D341Med (cell line): ENCODE data around the gene CCDC201.

Experiments
- DNase-seq: peaks from one replicate; pipeline ENCODE4 v3.0.0; 2012; ENCODE audit warnings: low spot score

Gene CCDC201, protein sequence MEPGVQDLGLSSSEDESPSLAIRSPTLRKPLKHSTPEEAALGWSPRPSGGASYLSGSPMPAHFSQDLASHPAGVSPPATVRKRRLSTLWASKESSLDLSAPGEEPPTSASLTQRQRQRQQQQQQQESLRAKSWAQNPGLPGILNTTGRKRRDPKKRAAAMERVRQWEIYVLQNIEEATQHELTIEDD

DNA sequence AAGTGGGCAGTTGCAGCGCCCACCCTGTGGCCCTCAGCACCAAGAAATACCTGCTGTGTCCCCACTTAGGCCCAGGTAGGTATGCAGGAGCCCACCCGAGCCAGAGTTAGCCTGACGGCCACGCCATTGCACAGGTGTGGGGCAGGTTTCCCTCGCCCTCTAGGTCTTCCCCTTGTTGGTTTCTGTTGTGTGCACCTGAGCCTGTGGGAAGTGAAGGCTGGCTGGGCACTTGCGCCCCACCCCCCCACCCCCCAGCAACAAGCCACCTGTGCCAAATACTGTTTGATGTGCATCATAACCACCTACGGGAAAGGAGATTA, at the start of gene CCDC201:
TSS of gene CCDC201 (minus strand) at position 48 of the 320 bp plus-strand sequence. CDS start 75 bp downstream, outside the sequence.
- DNase-seq: no peak

DNA sequence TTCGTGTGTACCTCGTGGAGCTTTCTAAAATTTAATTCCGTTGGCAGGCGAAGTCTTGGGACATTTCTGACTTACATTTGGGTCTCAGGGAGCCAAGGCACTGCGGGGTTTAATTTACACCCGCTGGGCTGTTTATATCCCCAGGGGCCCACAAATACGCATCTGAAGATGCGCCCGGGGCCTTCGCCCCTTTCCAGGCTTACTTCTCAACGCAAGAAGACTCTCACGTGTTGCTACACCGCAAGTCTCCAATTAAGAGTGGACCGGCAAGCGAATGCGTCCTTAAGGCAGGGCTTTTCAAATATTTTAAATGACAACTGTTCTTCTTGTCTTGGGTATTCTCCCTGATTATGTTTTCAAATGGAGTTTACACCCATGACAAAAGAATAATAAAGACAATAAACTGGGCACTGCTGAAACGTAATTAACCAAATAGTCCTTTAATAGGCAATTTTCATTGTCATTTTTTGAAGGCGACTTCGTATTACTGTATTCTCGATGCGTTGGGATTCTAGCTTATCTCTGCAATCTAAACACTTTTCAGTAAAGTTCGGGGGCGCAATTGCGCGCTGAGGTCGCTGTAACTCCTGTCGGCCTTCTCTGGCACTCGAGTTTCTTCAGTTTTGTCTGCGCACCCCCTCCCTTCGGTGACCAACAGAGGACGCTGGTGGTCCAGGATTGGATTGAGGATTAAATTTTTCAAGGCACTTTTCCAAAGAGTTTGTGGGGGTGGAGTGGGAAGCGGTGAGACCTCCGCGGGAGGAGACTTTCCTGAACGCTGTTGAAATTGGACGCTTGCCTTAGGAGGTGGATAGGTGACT, 49.0 kb upstream of the CCDC201 start:
- DNase-seq: no peak

DNA sequence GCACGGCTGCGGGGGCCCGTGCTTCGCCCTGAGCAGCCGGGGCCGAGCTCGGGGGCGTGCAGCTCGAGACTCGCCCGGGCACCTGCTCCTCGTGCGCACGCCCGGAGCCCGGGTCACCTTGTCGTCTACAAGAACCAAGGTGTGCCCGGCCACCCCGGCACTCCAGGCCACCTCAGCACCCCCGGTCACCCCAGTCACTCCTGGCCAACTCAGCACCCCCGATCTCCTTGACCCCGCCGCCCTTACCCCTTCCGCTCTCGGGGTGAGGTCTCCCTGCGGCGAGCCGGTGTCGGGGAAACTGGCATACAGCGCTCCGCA, 48.5 kb upstream of the CCDC201 start:
- no peak for DNase-seq

DNA sequence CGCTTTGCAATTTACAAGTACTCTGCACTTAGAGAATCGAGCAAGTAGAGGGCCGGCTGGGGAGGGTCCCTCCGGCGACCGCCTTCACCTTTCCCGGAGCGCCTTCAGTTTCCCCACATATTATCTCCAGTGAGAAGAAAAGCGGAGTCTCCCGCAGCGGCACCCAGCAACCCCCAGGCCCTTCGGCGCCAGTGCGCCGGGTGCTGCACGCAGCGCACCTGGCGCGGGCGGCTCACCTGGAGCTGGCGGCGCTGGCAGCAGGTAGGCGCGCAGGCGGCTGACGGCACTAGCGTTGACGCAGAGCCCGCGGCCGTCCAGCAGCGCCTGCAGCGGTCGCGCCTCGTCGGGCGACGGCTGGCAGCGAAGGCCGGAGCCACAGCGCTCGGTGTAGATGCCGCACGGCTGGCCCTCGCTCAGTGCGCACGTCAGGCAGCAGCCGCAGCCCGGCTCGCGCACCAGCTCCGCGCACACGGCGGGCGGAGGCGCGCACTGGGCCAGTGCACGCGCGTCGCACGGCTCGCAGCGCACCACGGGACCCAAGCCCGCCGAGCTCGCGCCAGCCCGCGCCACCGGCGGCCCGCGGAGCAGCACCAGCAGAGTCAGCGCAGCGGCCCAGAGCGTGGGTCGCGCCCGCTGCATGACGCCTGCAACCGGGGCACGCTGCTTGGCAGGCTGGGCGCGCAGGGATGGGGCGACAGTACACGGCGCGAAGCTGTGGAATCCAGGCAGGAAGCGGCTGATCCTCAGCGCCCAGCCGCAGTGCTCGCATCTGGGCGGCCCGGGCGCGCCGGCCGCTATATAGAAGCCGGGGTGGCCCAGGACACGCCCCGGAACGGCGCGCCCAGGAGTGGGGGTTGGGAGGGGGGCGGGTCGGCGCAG, 47.9 kb upstream of the CCDC201 start, which contains the start of gene IGFBP3:
TSS of gene IGFBP3 (minus strand) at position 771 of the 879 bp plus-strand sequence. CDS start at position 639, 132 bp downstream.
- peak; percentile 74 for DNase-seq

DNA sequence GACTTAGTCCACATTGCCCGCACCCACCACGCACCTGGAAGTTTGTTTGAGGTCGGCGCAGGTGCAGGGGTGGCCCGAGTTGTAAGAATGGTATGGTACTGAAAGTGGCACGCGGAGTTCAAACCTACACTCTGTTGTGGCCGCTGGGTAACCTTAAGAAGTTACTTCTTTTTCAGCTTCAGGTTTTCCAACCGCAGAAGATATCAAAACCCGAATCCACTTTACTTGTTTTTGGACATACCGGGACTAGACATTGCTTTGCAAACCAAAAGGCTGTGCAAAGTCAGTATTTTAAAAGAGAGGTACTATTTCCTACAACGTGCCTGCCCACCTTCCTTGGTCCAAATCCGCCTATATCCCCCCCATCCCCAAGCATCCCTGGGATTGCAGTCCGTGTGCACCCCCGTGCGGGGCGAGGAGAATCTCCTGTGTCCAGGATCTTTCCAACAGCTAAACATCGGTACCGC, 47.1 kb upstream of the CCDC201 start:
- no peak for DNase-seq

DNA sequence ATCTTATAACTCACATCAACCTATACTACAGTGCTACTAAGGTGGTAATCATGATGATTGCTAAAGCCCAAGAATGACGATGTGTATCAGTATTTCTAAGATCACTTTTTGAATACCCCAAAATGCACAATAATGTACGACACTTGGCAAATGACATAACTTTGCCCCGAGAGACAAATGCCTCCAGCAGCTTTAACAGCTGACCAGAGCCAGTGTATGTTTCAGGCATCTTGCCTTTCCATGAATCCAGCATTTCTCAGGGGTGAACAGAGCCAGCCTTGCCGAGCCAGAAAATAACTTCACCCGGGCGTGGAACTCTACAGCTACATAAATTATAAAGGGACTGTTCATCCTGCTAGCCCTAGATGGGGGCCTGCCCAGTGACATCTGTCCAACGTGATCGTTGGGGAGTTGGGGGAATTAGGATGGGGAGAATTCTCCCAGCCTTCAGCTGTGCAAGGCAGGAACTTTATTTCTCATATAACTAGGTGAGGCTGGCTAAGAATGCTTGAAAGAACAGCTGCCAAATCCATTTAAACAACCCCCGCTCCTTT, 46.4 kb upstream of the CCDC201 start:
- DNase-seq: no peak

DNA sequence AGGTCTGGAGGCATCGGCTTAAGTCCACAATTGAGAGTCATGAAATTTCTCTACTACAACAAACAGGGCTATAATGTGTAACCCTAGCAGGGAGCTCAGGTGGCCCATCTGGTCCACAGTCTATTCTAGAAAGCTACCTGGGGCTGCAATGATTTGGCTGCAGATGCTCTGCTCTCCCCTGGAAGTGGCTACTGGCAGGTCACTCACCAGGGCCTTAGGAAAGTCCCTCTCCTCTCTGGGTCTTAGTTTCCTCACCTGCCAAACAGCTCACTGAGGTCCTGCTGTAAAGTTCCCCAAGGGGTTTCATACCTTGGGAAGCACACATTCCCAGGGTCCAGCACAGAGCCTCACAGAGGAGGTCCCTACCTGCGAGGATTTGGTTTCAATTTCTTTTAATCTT, 45.7 kb upstream of the CCDC201 start:
- DNase-seq: no peak

DNA sequence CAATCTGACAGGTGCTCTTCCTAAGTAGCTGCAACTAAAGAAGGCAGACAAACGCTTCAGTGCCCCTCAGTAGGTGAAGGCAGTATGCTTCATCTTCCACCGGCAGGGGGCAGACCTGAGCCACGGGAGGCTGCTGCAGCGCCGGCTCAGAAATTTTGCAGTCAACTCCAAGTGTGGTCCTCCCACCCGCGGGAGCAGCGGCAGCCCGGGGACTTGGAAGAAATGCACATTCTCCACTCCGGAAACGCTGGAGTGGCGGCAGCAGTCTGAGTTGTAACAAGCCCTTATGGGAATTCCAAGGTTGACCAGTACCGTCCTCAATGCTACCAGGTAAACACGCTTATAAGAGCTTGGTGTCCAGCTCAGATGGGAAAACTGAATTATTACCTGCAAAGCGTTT, 44.8 kb upstream of the CCDC201 start:
- DNase-seq: peak; percentile 86

DNA sequence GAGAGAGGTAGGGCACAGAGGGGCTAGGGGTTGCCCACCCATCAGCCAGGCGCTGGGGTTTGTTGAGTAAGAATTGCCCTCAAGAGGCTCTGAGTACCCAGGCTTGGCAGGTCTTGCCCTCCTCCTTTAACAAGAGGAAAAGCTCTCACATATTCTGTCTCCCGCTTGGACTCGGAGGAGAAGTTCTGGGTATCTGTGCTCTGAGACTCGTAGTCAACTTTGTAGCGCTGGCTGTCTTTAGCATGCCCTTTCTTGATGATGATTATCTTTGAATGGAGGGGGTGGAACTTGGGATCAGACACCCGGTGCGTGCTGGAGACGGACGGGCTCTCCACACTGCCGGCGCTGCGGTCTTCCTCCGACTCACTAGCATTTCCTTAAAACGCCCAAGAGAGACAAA, 44.2 kb upstream of the CCDC201 start:
- no peak for DNase-seq

DNA sequence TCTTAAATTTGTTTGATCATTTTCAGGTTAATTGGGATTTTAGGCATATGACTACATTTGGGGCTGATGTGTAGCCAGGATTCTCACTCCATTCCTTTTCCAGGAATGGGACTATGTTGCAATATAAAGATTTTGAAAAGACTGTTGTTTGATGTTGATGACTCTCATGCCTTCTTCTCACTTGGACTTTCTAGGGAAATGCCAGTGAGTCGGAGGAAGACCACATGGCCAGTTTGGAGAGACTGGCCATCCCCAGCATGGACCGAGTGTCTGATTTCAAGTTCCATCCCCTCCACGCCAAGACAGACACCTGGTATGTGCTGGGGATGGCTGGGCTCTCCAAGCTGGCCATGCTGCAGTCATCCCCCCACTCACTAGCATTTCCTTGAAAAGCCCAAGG, 42.7 kb upstream of the CCDC201 start:
- DNase-seq: no peak

DNA sequence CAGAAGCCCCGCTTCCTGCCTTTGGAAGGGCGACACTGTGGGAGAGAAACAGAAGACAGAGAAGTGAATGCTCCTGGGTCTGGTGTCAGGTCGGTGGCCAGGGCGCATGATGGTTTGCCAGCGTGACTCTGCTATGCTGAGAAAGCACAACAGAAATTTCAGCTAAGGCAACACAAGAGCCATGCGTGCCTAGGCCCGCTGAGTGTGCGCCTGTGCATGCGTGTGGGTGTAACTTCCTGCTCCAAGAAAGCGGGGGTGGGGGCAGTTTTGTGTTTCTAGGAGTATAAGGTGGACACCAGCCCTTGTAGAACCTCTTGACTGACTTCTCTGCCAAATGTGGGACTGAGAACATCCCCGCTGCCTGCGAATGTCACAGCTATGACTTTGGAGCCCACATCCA, 42.0 kb upstream of the CCDC201 start:
- no peak for DNase-seq

DNA sequence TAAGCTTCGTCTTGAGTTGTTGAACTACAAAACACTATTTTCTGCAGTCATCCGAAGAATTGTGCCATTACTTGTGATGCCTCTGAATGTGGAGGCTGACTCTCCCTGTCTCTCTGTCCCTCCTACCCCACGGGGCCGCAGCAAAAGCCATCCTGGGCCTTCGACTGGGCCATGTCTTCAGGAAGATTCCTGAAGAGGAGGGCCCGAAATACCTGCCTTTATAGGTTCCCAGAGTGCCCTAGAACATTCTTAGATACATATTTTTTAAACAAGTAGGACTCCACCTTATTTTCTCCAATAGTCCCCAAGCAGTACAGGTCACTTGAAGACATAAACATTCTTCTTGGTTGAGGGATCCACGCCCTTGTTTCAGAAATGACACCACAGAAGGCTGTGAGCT, 40.1 kb upstream of the CCDC201 start:
- DNase-seq: no peak

DNA sequence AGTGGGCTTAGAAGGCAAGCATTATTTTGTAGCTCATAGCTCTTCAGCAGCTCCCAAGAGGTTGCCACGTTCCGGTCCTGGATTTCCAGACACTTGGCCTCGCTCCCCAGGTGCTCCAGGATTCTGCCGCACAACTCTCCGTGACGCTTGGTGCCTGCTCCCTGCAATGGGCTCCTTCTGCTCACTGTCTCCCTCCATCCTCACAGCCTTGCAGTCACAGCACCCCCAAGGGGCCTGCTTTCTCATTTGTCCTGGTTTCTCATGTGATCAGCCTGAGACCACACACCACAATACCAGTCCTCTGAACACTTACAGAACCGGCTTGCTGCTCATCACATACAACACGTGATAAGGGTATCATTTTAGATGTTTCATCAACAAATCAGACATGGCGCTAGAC, 38.4 kb upstream of the CCDC201 start:
- DNase-seq: no peak

DNA sequence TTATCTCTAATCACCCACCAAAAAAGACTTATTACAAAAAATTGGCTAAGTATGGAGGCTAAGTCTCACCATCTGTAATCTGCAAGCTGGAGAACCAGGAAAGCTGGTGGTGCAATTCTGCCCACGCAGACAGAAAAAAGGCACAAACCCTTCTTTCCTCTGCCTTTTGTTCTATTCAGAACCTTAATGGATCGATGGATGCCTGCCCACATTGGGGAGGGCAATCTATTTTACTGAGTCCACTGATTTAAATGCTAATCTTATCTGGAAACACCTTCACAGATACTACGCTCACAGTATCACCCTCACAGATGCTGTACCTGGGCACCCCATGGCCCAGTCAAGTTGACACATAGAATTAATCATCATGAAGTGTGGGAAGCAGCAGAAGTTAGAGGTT, 38.0 kb upstream of the CCDC201 start:
- no peak for DNase-seq

DNA sequence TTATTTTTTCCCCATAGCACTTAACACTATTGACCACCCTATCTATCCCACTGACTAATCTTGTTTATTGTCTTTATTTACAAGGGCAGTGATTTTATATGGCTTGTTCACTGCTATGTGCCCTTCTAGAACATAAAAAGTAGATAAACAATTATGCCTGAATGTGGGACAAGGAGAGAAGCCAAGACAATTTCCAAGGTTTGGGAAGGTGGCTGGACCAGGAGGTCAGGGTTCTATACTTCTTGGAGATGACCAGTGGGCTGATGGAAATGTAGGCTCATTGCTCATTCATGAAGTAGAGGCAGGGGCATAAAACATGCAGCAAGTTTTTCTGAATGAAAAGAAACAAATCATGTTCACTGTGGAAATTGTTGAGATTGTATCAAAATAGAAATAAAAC, 36.7 kb upstream of the CCDC201 start:
- no peak for DNase-seq

DNA sequence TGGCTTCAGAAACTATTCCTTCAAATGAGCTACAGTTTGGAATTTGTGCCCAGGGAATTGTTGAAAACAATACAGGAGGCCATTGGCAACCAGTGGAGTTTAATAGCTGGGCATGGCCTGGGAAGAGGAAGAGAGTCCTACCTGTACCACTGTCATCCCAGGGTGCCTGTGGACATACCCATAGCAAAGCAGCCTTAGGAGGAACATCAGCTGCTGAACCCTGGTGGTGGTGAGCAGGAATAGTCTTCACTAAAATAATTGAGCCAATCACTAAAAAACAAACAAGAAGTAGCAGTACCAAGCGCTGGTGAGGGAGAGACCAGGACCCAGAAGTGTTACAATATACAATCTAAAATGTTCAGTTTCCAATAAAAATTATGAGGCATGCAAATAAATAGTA, 29.9 kb upstream of the CCDC201 start:
- DNase-seq: no peak

DNA sequence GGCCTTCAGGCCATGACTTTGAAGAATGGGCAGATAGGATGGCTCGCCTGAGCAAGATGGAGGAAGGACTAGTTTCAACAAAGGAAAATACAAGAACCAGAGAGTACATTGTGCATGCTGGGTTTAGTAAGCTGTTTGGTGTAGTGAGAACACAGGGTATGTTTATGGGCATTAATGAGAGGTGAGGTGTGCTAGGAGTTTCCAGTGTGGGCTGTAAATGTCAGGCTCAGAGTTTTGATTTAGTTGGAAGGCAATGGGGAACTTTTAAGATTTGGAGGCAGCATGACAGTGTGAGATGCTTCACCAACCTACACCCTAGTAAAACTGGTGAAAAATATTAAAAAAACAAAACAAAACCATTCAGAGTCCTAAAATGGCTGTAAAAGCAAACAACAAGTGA, 28.7 kb upstream of the CCDC201 start:
- no peak for DNase-seq

DNA sequence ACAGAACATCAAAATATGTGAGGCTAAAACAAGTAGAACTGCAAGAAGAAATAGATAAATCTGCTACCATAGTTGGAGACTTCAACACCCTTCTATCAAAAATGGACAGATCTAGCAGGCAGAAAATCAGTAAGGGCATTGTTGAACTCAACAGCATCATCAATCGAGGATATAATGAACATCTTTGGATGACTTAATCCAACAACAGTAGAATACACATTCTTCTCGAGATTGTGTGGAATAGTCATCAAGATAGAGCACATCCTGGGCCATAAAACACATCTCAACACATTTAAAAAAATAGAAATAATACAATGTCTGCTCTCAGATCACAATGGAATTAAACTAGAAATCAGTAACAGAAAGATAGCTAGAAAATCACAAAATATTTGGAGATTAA, 25.3 kb upstream of the CCDC201 start:
- DNase-seq: no peak

DNA sequence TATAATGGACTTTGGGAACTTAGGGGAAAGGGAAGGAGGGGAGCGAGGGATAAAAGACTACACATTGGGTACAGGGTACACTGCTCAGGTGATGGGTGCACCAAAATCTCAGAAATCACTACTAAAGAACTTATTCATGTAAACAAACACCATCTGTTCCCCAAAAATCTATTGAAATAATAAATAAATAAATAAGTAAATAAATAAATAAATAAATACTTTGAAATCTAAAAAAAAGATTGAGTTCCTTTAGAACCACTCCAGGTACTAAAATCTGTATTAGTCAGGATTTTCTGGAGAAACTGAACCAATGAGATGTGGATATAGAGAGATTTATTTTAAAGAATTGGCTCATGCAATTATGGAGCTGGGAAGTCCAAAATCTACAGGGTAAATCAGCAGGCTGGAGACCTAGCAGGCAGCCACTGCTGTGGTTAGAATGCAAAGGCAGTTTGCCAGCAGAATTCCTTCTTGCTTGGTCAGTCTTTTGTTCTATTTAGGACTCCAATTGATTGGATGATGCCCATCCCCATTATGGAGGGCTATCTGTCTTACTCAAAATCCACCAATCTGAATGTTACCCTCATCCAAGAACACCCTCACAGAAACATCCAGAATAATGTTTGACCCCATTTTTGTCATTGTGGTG, 24.3 kb upstream of the CCDC201 start:
- no peak for DNase-seq

DNA sequence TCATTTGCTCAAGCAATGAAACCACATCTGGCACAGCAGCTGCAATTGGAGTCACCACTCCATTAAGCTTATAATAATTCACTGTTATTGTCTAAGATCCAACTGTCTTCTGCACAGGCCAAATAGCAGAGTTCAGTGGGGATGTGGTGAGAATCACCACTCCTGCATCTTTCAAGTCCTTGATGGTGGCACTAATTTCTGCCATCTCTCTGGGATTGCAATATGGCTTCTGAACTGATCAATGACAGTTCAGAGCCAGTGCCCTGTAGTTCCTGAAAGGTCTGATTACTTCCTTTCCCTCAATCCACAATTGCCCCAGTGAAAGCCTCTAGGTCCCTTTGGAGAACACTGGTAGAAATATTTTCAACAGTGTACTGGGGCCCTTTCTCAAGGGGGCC, 21.8 kb upstream of the CCDC201 start:
- DNase-seq: no peak

DNA sequence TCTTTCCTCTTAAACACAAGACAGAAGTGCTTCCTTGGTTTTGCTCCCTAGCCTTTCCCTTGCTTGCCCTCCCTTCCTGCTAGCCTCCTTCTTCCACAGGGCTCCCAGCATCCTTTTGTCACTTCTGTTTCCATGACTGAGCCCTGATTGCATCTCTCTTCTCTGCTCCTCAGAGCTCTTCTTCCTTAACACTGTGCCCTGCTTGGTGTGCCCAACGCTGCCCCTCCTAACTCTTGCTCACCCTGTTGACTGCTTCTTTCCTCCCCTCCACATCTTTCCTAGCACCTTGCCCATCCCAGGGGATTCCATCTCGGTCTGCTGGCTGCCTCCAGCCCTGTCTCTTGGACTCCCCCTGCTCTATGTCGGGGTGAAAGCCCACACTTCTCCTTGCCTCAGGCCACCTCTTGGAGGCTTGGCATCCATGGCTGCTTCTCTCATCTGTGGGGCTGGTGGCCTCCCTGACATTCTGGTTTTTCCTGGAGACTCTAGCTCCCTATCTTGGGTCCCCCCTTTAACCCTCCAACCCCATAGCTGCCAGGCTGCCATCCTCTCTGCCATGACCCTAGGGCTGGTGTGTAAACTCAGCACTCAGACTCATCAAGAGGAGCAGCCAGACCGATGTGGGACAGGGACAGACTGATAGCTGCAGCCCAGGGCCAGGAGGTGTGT, 21.2 kb upstream of the CCDC201 start:
- DNase-seq: no peak
